Measurements from ENCODE around the gene HES5. TPM values are rescaled to one million over a fixed set of nuclear protein-coding genes. Genes with fewer than 3 reads are reported as not detected.

HES5 gene
- total RNA-seq, 6 experiments from 2014 or later: 0.28 to 0.57 (median 0.36) TPM; not detected in 1

GRCh38 chr1:2561898-2562895 is 32.1 kb upstream of the HES5 start:
- H3K4me3 Mint-ChIP-seq: no peak overlapping the region
- H3K27me3 Mint-ChIP-seq (ENCODE audit: insufficient read depth): peaks cover 15% of the 10 kb centered on the region
- peak; percentile 67 for TF ChIP-seq CTCF (IDR thresholded peaks at IDR 0.05)
- H3K4me1 Mint-ChIP-seq (ENCODE audit: low read depth): no peaks in the 10 kb centered on the region
- DNase-seq: no peak
- no peaks in the 10 kb centered on the region for H3K9me3 Mint-ChIP-seq
- H3K36me3 Mint-ChIP-seq (ENCODE audit: low read depth): no peaks in the 10 kb centered on the region
- no peak overlapping the region for H3K27ac Mint-ChIP-seq

GRCh38 chr1:2561446-2561845 is 31.4 kb upstream of the HES5 start:
- H3K27ac Mint-ChIP-seq: no peak overlapping the region
- peaks cover 15% of the 10 kb centered on the region for H3K27me3 Mint-ChIP-seq (ENCODE audit: insufficient read depth)
- H3K4me1 Mint-ChIP-seq (ENCODE audit: low read depth): peaks cover 5% of the 10 kb centered on the region
- H3K36me3 Mint-ChIP-seq (ENCODE audit: low read depth): no peaks in the 10 kb centered on the region
- H3K4me3 Mint-ChIP-seq: no peak overlapping the region
- H3K9me3 Mint-ChIP-seq: no peaks in the 10 kb centered on the region
- TF ChIP-seq CTCF (IDR thresholded peaks at IDR 0.05): no peak
- no peak for DNase-seq

GRCh38 chr1:2560299-2561073 is 30.4 kb upstream of the HES5 start:
- H3K36me3 Mint-ChIP-seq (ENCODE audit: low read depth): no peaks in the 10 kb centered on the region
- no peaks in the 10 kb centered on the region for H3K9me3 Mint-ChIP-seq
- no peak for DNase-seq
- H3K27me3 Mint-ChIP-seq (ENCODE audit: insufficient read depth): peaks cover 8% of the 10 kb centered on the region
- no peak overlapping the region for H3K27ac Mint-ChIP-seq
- peaks cover 12% of the 10 kb centered on the region for H3K4me1 Mint-ChIP-seq (ENCODE audit: low read depth)
- no peak overlapping the region for H3K4me3 Mint-ChIP-seq
- TF ChIP-seq CTCF (IDR thresholded peaks at IDR 0.05): no peak

GRCh38 chr1:2559509-2560298 is 29.6 kb upstream of the HES5 start:
- DNase-seq: no peak
- Mint-ChIP-seq H3K4me1 (ENCODE audit: low read depth) (peaks cover 12% of the 10 kb centered on the region), H3K4me3 (no peak overlapping the region), H3K27me3 (ENCODE audit: insufficient read depth) (peaks cover 1% of the 10 kb centered on the region; the same call in 1 of the 2 replicates), H3K27ac (no peak overlapping the region), H3K36me3 (ENCODE audit: low read depth) (no peaks in the 10 kb centered on the region), H3K9me3 (no peaks in the 10 kb centered on the region)
- no peak for TF ChIP-seq CTCF (IDR thresholded peaks at IDR 0.05)

GRCh38 chr1:2558861-2559260 is 28.8 kb upstream of the HES5 start:
- no peak for DNase-seq
- TF ChIP-seq CTCF (IDR thresholded peaks at IDR 0.05): no peak
- Mint-ChIP-seq H3K4me1 (ENCODE audit: low read depth) (peaks cover 12% of the 10 kb centered on the region), H3K27ac (no peak overlapping the region), H3K9me3 (no peaks in the 10 kb centered on the region), H3K36me3 (ENCODE audit: low read depth) (no peaks in the 10 kb centered on the region), H3K4me3 (no peak overlapping the region), H3K27me3 (ENCODE audit: insufficient read depth) (peaks cover 1% of the 10 kb centered on the region)
